Karpas-422 (cell line): ENCODE data around the gene RAPGEF3. TPM values are rescaled to one million over a fixed set of nuclear protein-coding genes. Genes with fewer than 3 reads are reported as not detected.

Source experiments
- DNase-seq: peaks from one replicate; pipeline ENCODE4 v3.0.0-alpha.2; 2015
- H2AFZ ChIP-seq: fragments of 200-600 bp; sonication (generic); 2 replicates; pipeline ENCODE4 v1.6.1; 2014; ENCODE audit warnings: antibody characterized with exemption, low read length, mixed read lengths
- H3K27ac ChIP-seq: fragments of 200-600 bp; sonication (generic); 2 replicates; pipeline ENCODE4 v1.5.1; 2014; ENCODE audit warnings: mild to moderate bottlenecking, low read length, moderate library complexity
- H3K27me3 ChIP-seq: fragments of 200-600 bp; sonication (generic); 2 replicates; pipeline ENCODE4 v1.6.1; 2014; ENCODE audit warnings: low read length, mixed read lengths
- H3K36me3 ChIP-seq: fragments of 200-600 bp; sonication (generic); 2 replicates; pipeline ENCODE4 v1.6.1; 2014; ENCODE audit warnings: low read length, mixed read lengths; ENCODE audit not compliant: insufficient read depth
- H3K4me1 ChIP-seq: fragments of 200-600 bp; sonication (generic); 2 replicates; pipeline ENCODE4 v1.6.1; 2014; ENCODE audit warnings: mild to moderate bottlenecking, low read length, mixed read lengths
- H3K4me2 ChIP-seq: fragments of 200-600 bp; sonication (generic); 2 replicates; pipeline ENCODE4 v1.6.1; 2014; ENCODE audit warnings: low read length, low read depth, mild to moderate bottlenecking; ENCODE audit not compliant: poor library complexity, severe bottlenecking
- H3K4me3 ChIP-seq: fragments of 200-600 bp; sonication (generic); 2 replicates; pipeline ENCODE4 v1.5.1; 2014; ENCODE audit warnings: mild to moderate bottlenecking, antibody characterized with exemption, low read length, mixed read lengths
- H3K79me2 ChIP-seq: fragments of 200-600 bp; sonication (generic); 2 replicates; pipeline ENCODE4 v1.6.1; 2014; ENCODE audit warnings: mild to moderate bottlenecking, low read length, mixed read lengths
- H3K9ac ChIP-seq: fragments of 200-600 bp; sonication (generic); 2 replicates; pipeline ENCODE4 v1.6.0; 2014; ENCODE audit warnings: low read length
- H3K9me2 ChIP-seq: fragments of 200-600 bp; sonication (generic), shearing (Covaris generic); replicated peaks from 2 replicates; pipeline ENCODE4 v1.6.0; 2014; ENCODE audit warnings: mild to moderate bottlenecking, low read length, moderate library complexity; ENCODE audit not compliant: insufficient read depth
- H3K9me3 ChIP-seq: fragments of 300-700, 200-600 bp; sonication (generic); 2 replicates; pipeline ENCODE4 v1.6.1; 2014; ENCODE audit warnings: low read length, mixed read lengths
- H4K20me1 ChIP-seq: fragments of 200-600 bp; sonication (generic); 2 replicates; pipeline ENCODE4 v1.6.1; 2014; ENCODE audit warnings: mild to moderate bottlenecking, antibody characterized with exemption, low read length, low read depth; ENCODE audit not compliant: insufficient read depth
- total RNA-seq: library from RNA; depleted of rRNA; stranded (reverse); fragments of >200 nt; shearing (Covaris generic); gene quantifications from 2 replicates; pipeline ENCODE4 v1.2.3, GENCODE V29; 2014; ENCODE audit warnings: low replicate concordance

RAPGEF3 gene
- total RNA-seq, 1 experiment from 2014 or later = 4.4 TPM

- no peaks in the 10 kb centered on the region for H3K9me2 ChIP-seq
- no peak for DNase-seq
- H3K9me3 ChIP-seq = no peaks in the 10 kb centered on the region
Observed at GRCh38 chr12:47781479-47782371, 23.0 kb upstream of the RAPGEF3 start.

GRCh38 chr12:47779943-47780504 is 21.3 kb upstream of the RAPGEF3 start:
- H3K4me2 ChIP-seq = no peak overlapping the region
- no peak overlapping the region for H3K9ac ChIP-seq
- no peaks in the 10 kb centered on the region for H3K27me3 ChIP-seq
- no peak for DNase-seq
- H2AFZ ChIP-seq = no peak overlapping the region
- H3K79me2 ChIP-seq = peaks cover 16% of the 10 kb centered on the region
- H3K9me2 ChIP-seq = no peaks in the 10 kb centered on the region
- H3K36me3 ChIP-seq = peaks cover 6% of the 10 kb centered on the region; the same call in 1 of the 2 replicates
- no peak overlapping the region for H3K4me3 ChIP-seq
- H3K4me1 ChIP-seq = peaks cover 61% of the 10 kb centered on the region
- H3K27ac ChIP-seq = no peak overlapping the region
- no peaks in the 10 kb centered on the region for H4K20me1 ChIP-seq
- H3K9me3 ChIP-seq = no peaks in the 10 kb centered on the region

More at GRCh38 chr12:47781479-47782371, 23.0 kb upstream of the RAPGEF3 start:
- no peak overlapping the region for H2AFZ ChIP-seq
- no peak overlapping the region for H3K4me3 ChIP-seq
- H3K27me3 ChIP-seq = no peaks in the 10 kb centered on the region
- peaks cover 18% of the 10 kb centered on the region for H3K36me3 ChIP-seq
- peaks cover 44% of the 10 kb centered on the region for H3K4me1 ChIP-seq
- peak overlapping the region; percentile 31; the same call in 1 of the 2 replicates for H3K27ac ChIP-seq
- no peaks in the 10 kb centered on the region for H4K20me1 ChIP-seq
- H3K79me2 ChIP-seq = peaks cover 9% of the 10 kb centered on the region; the same call in 1 of the 2 replicates
- H3K9ac ChIP-seq = no peak overlapping the region
- no peak overlapping the region for H3K4me2 ChIP-seq

- H3K9ac ChIP-seq = no peak overlapping the region
- peaks cover 18% of the 10 kb centered on the region for H3K79me2 ChIP-seq
- no peaks in the 10 kb centered on the region for H3K9me2 ChIP-seq
- DNase-seq = peak; percentile 97
- no peaks in the 10 kb centered on the region for H4K20me1 ChIP-seq
- H3K9me3 ChIP-seq = no peaks in the 10 kb centered on the region
- H2AFZ ChIP-seq = no peak overlapping the region
- no peak overlapping the region for H3K27ac ChIP-seq
- peaks cover 6% of the 10 kb centered on the region; the same call in 1 of the 2 replicates for H3K36me3 ChIP-seq
- no peak overlapping the region for H3K4me3 ChIP-seq
- no peaks in the 10 kb centered on the region for H3K27me3 ChIP-seq
- no peak overlapping the region for H3K4me2 ChIP-seq
- H3K4me1 ChIP-seq = peaks cover 67% of the 10 kb centered on the region
Observed at GRCh38 chr12:47779301-47779942, 20.7 kb upstream of the RAPGEF3 start.

- Histone ChIP-seq H3K4me3 (no peak overlapping the region), H3K9ac (no peak overlapping the region), H3K27me3 (no peaks in the 10 kb centered on the region), H3K9me2 (no peaks in the 10 kb centered on the region), H4K20me1 (no peaks in the 10 kb centered on the region), H2AFZ (no peak overlapping the region), H3K79me2 (peaks cover 23% of the 10 kb centered on the region), H3K36me3 (peaks cover 6% of the 10 kb centered on the region; the same call in 1 of the 2 replicates), H3K4me1 (peaks cover 72% of the 10 kb centered on the region), H3K27ac (peak overlapping the region; percentile 74), H3K4me2 (peak overlapping the region; percentile 14), H3K9me3 (no peaks in the 10 kb centered on the region)
- DNase-seq = no peak
Observed at GRCh38 chr12:47778881-47779280, 20.2 kb upstream of the RAPGEF3 start.

GRCh38 chr12:47777741-47778558 is 19.3 kb upstream of the RAPGEF3 start:
- Histone ChIP-seq H3K79me2 (peaks cover 27% of the 10 kb centered on the region), H3K4me3 (no peak overlapping the region)

GRCh38 chr12:47777151-47777550 is 18.5 kb upstream of the RAPGEF3 start:
- H3K27ac ChIP-seq = peak overlapping the region; percentile 74
- peaks cover 66% of the 10 kb centered on the region for H3K4me1 ChIP-seq
- no peaks in the 10 kb centered on the region for H3K27me3 ChIP-seq
- H3K36me3 ChIP-seq = no peaks in the 10 kb centered on the region
- no peak overlapping the region for H3K4me3 ChIP-seq
- no peak overlapping the region for H2AFZ ChIP-seq
- no peaks in the 10 kb centered on the region for H3K9me3 ChIP-seq
- no peak for DNase-seq
- peak overlapping the region; percentile 22 for H3K4me2 ChIP-seq
- H3K9ac ChIP-seq = peak overlapping the region; percentile 38
- no peaks in the 10 kb centered on the region for H4K20me1 ChIP-seq
- no peaks in the 10 kb centered on the region for H3K9me2 ChIP-seq
- peaks cover 27% of the 10 kb centered on the region for H3K79me2 ChIP-seq

More at GRCh38 chr12:47777741-47778558, 19.3 kb upstream of the RAPGEF3 start:
- Histone ChIP-seq H4K20me1 (no peaks in the 10 kb centered on the region), H3K9me2 (no peaks in the 10 kb centered on the region), H3K27me3 (no peaks in the 10 kb centered on the region), H3K4me2 (peak overlapping the region; percentile 22), H3K27ac (peak overlapping the region; percentile 74), H3K9ac (0 out of 2 replicates have a peak overlapping the region, but pooled peaks have one; percentile 1), H3K4me1 (peaks cover 69% of the 10 kb centered on the region), H3K9me3 (no peaks in the 10 kb centered on the region), H2AFZ (no peak overlapping the region), H3K36me3 (no peaks in the 10 kb centered on the region)
- no peak for DNase-seq

- Histone ChIP-seq H3K9me2 (no peaks in the 10 kb centered on the region), H3K9ac (peak overlapping the region; percentile 38), H3K79me2 (peaks cover 27% of the 10 kb centered on the region), H3K27ac (peak overlapping the region; percentile 74), H2AFZ (no peak overlapping the region), H3K4me1 (peaks cover 64% of the 10 kb centered on the region), H3K9me3 (no peaks in the 10 kb centered on the region), H3K27me3 (no peaks in the 10 kb centered on the region), H3K4me2 (peak overlapping the region; percentile 22), H3K36me3 (no peaks in the 10 kb centered on the region), H4K20me1 (no peaks in the 10 kb centered on the region), H3K4me3 (no peak overlapping the region)
- no peak for DNase-seq
Observed at GRCh38 chr12:47776471-47777143, 17.9 kb upstream of the RAPGEF3 start.
